Measurements from ENCODE around the gene PDE3A.

GRCh38 chr12:20497707-20498106, 129.4 kb downstream of the PDE3A start:
- no peak for TF ChIP-seq EZH2 (IDR thresholded peaks at IDR 0.05)
- no peak for TF ChIP-seq POLR2AphosphoS5 (IDR thresholded peaks at IDR 0.05; ENCODE audit: borderline replicate concordance, low read depth, low read length)

Measured in SK-N-MC (cell line).